Peyer's patch (tissue), 4 donors: ENCODE results near the gene LTO1. TPM values are rescaled to one million over a fixed set of nuclear protein-coding genes. Genes with fewer than 3 reads are reported as not detected.
A peak's percentile ranks its signal among the peaks of the same experiment; 100 is the strongest.

Experiments
- DNase-seq, 3 donors: peaks; one replicate each; pipeline ENCODE4 v3.0.0-alpha.2; 2017 to 2019
- H3K27ac ChIP-seq, 4 donors: fragments of 200-600 bp; sonication (generic); one replicate each; pipeline ENCODE4 v1.5.1; 2016 to 2019
- H3K27me3 ChIP-seq, 2 donors: fragments of 200-600 bp; sonication (generic); one replicate each; pipeline ENCODE4 v1.5.1; 2019
- H3K36me3 ChIP-seq, 3 donors: fragments of 200-600 bp; sonication (generic); one replicate each; pipeline ENCODE4 v1.5.1; 2016 to 2019
- H3K4me1 ChIP-seq, 4 donors: fragments of 200-600 bp; sonication (generic); one replicate each; pipeline ENCODE4 v1.5.1; 2016 to 2019
- H3K4me3 ChIP-seq, 4 donors: fragments of 200-600 bp; sonication (generic); 1 replicate in 3 of 4; 2 replicates in 1 of 4; pipeline ENCODE4 v1.5.1; 2016 to 2019; ENCODE audit warnings: mild to moderate bottlenecking in 1 of 4
- H3K9me3 ChIP-seq, 4 donors: fragments of 200-600 bp; sonication (generic); one replicate each; pipeline ENCODE4 v1.5.1; 2016 to 2019; ENCODE audit warnings: mild to moderate bottlenecking in 1 of 4
- CTCF ChIP-seq, 6 experiments: fragments of 450-650 bp in 4 of 6; fragments of 200-600 bp in 2 of 6; sonication (generic) in 1 of 6; IDR thresholded peaks; one replicate each; pipeline ENCODE4 v1.5.1; 2017 to 2019; ENCODE audit warnings: antibody characterized with exemption in 6 of 6, mild to moderate bottlenecking in 3 of 6, moderate library complexity in 1 of 6
- POLR2A ChIP-seq, 2 donors: fragments of 450-650 bp; IDR thresholded peaks; one replicate each; pipeline ENCODE4 v1.5.1; 2017; ENCODE audit warnings: antibody characterized with exemption in 2 of 2, mild to moderate bottlenecking in 2 of 2, moderate library complexity in 2 of 2
- total RNA-seq, 4 donors: library from RNA; depleted of rRNA; stranded (reverse); fragments of >200 nt; gene quantifications; one replicate each; pipeline ENCODE4 v1.1.0, GENCODE V29; 2016

LTO1 gene
- total RNA-seq: 10 to 100 TPM; 22.1 to 50.3 (median 36.6) TPM

GRCh38 chr11:69674886-69675714 lies at the start of gene LTO1:
LTO1 (minus strand) TSS chr11:69675353; CDS start chr11:69675239, 114 bp downstream.
- TF ChIP-seq CTCF (IDR thresholded peaks at IDR 0.05) (peak in 2 of 6 experiments; percentile 1 to 14), POLR2A (IDR thresholded peaks at IDR 0.05) (peak; percentile 71 to 74)
- peak; percentile 94 to 98 (median 98) for DNase-seq
- Histone ChIP-seq H3K9me3 (no peaks in the 10 kb centered on the region), H3K27me3 (no peaks in the 10 kb centered on the region), H3K36me3 (peaks cover 0 to 23% (median 0%) of the 10 kb centered on the region in 3 donors), H3K27ac (peak within 1 kb of the TSS; percentile 77 to 88 (median 85)), H3K4me1 (peaks cover 0 to 23% (median 13%) of the 10 kb centered on the region in 4 donors), H3K4me3 (peak within 1 kb of the TSS; percentile 80 to 100 (median 96))

GRCh38 chr11:69721745-69722144 lies 46.6 kb upstream of the LTO1 start:
- no peak for DNase-seq
- Histone ChIP-seq H3K4me3 (no peak overlapping the region), H3K27me3 (peaks cover 0 to 7% of the 10 kb centered on the region in 2 donors), H3K36me3 (no peaks in the 10 kb centered on the region), H3K27ac (no peak overlapping the region), H3K9me3 (no peaks in the 10 kb centered on the region), H3K4me1 (no peaks in the 10 kb centered on the region)
- no peak for TF ChIP-seq POLR2A (IDR thresholded peaks at IDR 0.05)
- peak in 3 of 6 experiments; percentile 40 to 52 (median 47) for TF ChIP-seq CTCF (IDR thresholded peaks at IDR 0.05)

- Histone ChIP-seq H3K4me3 (no peak overlapping the region), H3K27me3 (peaks cover 0 to 7% of the 10 kb centered on the region in 2 donors), H3K36me3 (no peaks in the 10 kb centered on the region), H3K27ac (no peak overlapping the region), H3K9me3 (no peaks in the 10 kb centered on the region), H3K4me1 (no peaks in the 10 kb centered on the region)
- DNase-seq: no peak
- TF ChIP-seq CTCF (IDR thresholded peaks at IDR 0.05) (no peak), POLR2A (IDR thresholded peaks at IDR 0.05) (no peak)
Measured at GRCh38 chr11:69721106-69721505, 46.0 kb upstream of the LTO1 start.

- no peaks in the 10 kb centered on the region for H3K9me3 ChIP-seq
- no peaks in the 10 kb centered on the region for H3K36me3 ChIP-seq
- TF ChIP-seq POLR2A (IDR thresholded peaks at IDR 0.05): no peak
- no peak for TF ChIP-seq CTCF (IDR thresholded peaks at IDR 0.05)
- no peaks in the 10 kb centered on the region for H3K4me1 ChIP-seq
- peaks cover 0 to 7% of the 10 kb centered on the region in 2 donors for H3K27me3 ChIP-seq
- no peak overlapping the region for H3K4me3 ChIP-seq
- H3K27ac ChIP-seq: no peak overlapping the region
- DNase-seq: no peak
Measured at GRCh38 chr11:69718912-69719311, 43.8 kb upstream of the LTO1 start.

GRCh38 chr11:69718147-69718546 lies 43.0 kb upstream of the LTO1 start:
- TF ChIP-seq CTCF (IDR thresholded peaks at IDR 0.05): peak in 3 of 6 experiments; percentile 39 to 45 (median 42)
- no peak for TF ChIP-seq POLR2A (IDR thresholded peaks at IDR 0.05)
- Histone ChIP-seq H3K27me3 (peaks cover 0 to 7% of the 10 kb centered on the region in 2 donors), H3K9me3 (no peaks in the 10 kb centered on the region), H3K4me3 (no peak overlapping the region), H3K27ac (no peak overlapping the region), H3K36me3 (no peaks in the 10 kb centered on the region), H3K4me1 (no peaks in the 10 kb centered on the region)
- DNase-seq: no peak
